IMR-90 (cell line): ENCODE results near the gene FNTB.

ENCODE experiments used
- BHLHE40 ChIP-seq: fragments of 150-350 bp; IDR thresholded peaks from 2 replicates; pipeline ENCODE4 v1.6.1; 2016; ENCODE audit warnings: mild to moderate bottlenecking, low read depth, low read length
- CEBPB ChIP-seq: IDR thresholded peaks from 2 replicates; pipeline ENCODE4 v1.6.1; 2012; ENCODE audit warnings: low read depth, low read length, improper control_type of control experiment
- CTCF ChIP-seq: conservative IDR thresholded peaks from 2 replicates; pipeline ENCODE4 v1.5.1; 2012; ENCODE audit warnings: mild to moderate bottlenecking, low read depth, low read length, improper control_type of control experiment
- POLR2A ChIP-seq: IDR thresholded peaks from 2 replicates; pipeline ENCODE4 v1.6.1; 2012; ENCODE audit warnings: mild to moderate bottlenecking, low read depth, low read length
- RAD21 ChIP-seq: IDR thresholded peaks from 2 replicates; pipeline ENCODE4 v1.6.1; 2012; ENCODE audit warnings: low read length, improper control_type of control experiment

GRCh38 chr14:64944041-64944440 lies 42.7 kb upstream of the FNTB start:
- TF ChIP-seq CTCF (no peak), BHLHE40 (no peak), POLR2A (no peak), RAD21 (no peak), CEBPB (no peak)
